ENCODE measurements around the gene SFTPB.

Gene SFTPB

DNA sequence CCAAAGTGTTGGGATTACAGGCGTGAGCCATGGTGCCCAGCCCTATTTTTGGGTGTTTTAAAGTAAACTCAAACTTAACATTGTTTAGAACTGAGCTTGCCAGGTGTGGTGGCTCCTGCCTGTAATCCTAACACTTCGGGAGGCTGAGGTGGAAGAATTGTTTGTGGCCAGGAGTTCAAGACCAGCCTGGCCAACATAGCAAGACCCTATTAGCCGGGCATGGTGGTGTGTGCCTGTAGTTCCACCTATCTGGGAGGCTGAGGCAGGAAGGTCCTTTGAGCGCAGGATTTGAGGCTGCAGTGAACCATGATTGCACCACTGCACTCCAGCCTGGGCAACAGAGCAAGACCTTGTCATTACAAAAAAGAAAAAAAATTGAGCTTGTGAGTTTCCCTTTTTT lies 17.5 kb downstream of the SFTPB start:
- TF ChIP-seq, protein P1, sequence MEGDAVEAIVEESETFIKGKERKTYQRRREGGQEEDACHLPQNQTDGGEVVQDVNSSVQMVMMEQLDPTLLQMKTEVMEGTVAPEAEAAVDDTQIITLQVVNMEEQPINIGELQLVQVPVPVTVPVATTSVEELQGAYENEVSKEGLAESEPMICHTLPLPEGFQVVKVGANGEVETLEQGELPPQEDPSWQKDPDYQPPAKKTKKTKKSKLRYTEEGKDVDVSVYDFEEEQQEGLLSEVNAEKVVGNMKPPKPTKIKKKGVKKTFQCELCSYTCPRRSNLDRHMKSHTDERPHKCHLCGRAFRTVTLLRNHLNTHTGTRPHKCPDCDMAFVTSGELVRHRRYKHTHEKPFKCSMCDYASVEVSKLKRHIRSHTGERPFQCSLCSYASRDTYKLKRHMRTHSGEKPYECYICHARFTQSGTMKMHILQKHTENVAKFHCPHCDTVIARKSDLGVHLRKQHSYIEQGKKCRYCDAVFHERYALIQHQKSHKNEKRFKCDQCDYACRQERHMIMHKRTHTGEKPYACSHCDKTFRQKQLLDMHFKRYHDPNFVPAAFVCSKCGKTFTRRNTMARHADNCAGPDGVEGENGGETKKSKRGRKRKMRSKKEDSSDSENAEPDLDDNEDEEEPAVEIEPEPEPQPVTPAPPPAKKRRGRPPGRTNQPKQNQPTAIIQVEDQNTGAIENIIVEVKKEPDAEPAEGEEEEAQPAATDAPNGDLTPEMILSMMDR (IDR thresholded peaks at IDR 0.05; ENCODE audit: low read depth, low read length) = no peak
- no peak for DNase-seq (ENCODE audit: low read depth, low spot score)
- in situ Hi-C loops (cut with HindIII; ENCODE audit: low sequenced_read_pairs) = no loop called here
- no peak overlapping the region for H3K4me3 ChIP-seq (ENCODE audit: low read depth, low read length)

DNA sequence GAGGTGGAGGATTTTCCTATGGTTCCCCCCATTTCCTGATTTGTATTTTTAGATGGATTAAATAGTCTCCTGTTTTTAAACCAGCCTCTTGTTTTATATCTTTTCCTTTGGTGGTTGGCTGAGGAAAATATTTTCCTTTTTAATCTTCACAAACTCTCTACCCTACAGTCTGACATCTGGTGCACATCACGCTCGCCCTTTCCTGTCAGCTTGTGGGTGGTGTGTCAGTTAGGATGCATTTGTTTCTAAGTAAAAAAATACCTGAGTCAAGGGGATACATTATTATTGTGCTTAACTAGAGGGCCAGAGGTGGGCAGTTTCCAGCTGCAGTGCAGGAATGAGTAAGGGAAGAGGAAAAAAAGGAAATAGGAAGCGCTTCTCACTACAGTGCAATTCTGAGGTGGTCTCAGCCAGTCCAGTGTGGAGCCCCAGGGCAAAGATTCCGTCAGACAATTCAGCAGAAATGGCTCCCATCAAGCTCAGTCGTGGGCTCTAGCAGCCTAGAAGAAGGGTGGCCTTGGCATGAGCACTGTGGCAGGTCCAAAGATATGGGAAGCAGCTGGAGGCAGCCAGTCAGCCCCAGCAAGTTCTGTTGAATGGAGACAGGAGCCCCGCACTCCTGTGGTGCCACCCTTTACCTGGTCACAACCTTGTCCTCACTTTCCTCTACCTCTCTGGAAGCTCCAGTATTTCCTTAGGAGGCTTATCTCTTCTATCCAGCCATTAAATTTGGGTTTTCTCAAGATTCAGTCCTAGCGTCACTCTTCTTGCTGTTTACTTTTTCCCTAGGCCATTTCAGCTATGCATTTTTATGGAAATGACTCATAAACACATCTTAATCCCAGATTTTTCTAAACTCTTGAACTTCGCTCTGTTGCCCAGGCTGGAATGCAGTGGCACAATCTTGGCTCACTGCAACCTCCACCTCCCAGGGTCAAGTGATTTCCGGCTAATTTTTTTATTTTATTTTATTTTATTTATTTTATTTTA lies 18.5 kb downstream of the SFTPB start:
- in situ Hi-C loops (cut with HindIII; ENCODE audit: low sequenced_read_pairs) = no loop called here
- no peak for DNase-seq (ENCODE audit: low read depth, low spot score)
- TF ChIP-seq, protein P1 (IDR thresholded peaks at IDR 0.05; ENCODE audit: low read depth, low read length) = no peak
- H3K4me3 ChIP-seq (ENCODE audit: low read depth, low read length) = no peak overlapping the region

DNA sequence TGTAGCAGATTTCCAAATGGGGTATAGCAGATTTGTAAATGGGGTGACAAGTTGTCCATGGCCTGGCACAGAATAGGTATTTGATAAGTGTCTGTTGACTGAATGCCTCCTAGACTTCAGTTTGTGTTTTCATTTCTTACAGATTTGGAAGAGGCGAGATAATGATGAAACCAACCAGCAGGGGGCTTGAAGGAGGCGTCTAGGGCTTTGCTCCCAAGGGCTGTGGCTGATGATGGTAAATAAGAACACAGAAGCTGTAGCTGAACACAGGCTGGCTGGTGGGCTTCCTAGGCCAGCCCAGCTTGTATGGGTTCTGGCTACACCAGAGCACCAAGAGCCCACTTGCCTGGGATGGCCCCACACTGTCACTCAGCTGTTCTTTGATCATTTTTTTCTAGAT lies 19.4 kb downstream of the SFTPB start:
- in situ Hi-C loops (cut with HindIII; ENCODE audit: low sequenced_read_pairs) = no loop called here
- TF ChIP-seq, protein P1 (IDR thresholded peaks at IDR 0.05; ENCODE audit: low read depth, low read length) = peak; percentile 59
- no peak overlapping the region for H3K4me3 ChIP-seq (ENCODE audit: low read depth, low read length)
- DNase-seq (ENCODE audit: low read depth, low spot score) = peak; percentile 58

DNA sequence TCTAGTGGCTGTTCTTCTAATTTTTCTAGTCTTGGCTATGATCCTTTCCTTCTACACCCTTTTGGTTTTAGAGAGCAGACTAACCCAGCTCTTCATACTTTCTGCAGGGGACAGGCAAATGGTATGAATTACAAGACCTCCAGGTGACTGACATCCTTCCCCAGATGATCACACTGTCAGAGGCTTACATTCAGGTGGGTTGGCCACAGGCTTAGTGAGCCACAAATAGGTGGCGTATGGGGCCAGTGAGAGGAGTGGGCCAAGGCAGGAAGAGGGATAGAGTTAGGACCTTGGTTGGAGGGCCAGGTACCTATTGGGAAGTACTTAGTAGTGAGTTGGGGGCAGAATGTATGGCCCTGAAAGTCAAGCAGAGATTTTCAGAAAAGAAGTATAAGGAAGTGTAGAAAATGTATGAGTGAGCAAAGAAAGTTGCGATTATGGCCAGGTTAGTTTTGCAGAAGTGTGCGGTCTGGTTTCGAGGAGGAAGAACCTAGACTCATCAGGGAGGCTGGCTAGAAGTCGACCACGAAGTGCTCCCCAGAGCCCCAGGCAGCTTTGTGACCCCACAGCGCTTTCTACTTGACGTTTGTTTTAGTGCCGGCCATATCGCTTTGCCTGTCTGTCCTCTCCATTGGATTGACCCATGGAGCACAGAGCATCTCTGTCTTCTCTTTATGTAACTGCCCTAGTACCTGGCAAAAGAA lies 20.0 kb downstream of the SFTPB start:
- DNase-seq (ENCODE audit: low read depth, low spot score) = no peak
- in situ Hi-C loops (cut with HindIII; ENCODE audit: low sequenced_read_pairs) = no loop called here
- TF ChIP-seq, protein P1 (IDR thresholded peaks at IDR 0.05; ENCODE audit: low read depth, low read length) = no peak
- H3K4me3 ChIP-seq (ENCODE audit: low read depth, low read length) = no peak overlapping the region

DNA sequence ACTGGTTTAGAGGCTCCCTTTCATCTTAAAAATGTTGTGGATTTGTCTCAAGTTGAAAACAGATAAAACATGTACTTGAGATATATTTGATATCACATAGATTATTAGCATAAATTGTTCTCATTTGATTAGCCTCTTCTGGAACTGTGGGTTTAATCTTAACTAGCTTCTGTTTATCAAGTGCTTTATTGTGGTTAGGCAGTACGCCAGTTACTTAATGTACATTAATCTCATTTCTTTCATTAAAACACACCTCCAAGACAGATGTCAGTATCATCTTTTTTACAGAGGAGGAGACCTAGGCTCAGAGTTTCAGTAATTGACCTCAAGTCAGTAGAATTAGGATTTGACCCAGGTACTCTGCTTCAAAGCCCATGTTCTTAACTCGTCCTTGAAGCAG lies 21.8 kb downstream of the SFTPB start:
- no peak overlapping the region for H3K4me3 ChIP-seq (ENCODE audit: low read depth, low read length)
- TF ChIP-seq, protein P1 (IDR thresholded peaks at IDR 0.05; ENCODE audit: low read depth, low read length) = no peak
- in situ Hi-C loops (cut with HindIII; ENCODE audit: low sequenced_read_pairs) = no loop called here
- no peak for DNase-seq (ENCODE audit: low read depth, low spot score)

DNA sequence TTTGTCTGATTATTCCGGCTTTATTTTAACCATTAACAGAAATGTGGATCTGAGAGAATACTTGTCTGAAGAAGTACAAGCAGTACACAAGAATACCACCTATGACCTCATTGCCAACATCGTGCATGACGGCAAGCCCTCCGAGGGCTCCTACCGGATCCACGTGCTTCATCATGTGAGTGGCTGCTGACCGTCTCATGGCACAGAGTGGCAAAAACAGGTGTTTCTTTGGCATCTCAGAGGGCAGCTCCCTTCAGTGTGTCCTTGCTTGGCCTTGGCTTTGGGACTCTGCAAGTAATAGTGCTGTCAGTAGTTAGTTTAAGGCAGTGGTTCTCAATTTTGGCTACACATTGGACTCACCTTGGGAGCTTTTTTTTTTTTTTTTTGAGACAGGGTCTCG lies 23.1 kb downstream of the SFTPB start:
- TF ChIP-seq, protein P1 (IDR thresholded peaks at IDR 0.05; ENCODE audit: low read depth, low read length) = no peak
- in situ Hi-C loops (cut with HindIII; ENCODE audit: low sequenced_read_pairs) = no loop called here

More for the DNA sequence above, 23.1 kb downstream of the SFTPB start:
- DNase-seq (ENCODE audit: low read depth, low spot score) = no peak
- H3K4me3 ChIP-seq (ENCODE audit: low read depth, low read length) = no peak overlapping the region
